GM19043 (cell line): ENCODE measurements around the gene UPK1A.
"Not testable (repeated sequence)": the region's sequence is repeated elsewhere in the genome, so short reads cannot be mapped to it uniquely, and the experiment has no call there.

Source experiments
- ATAC-seq: cut with Tn5 transposase; IDR thresholded peaks from one replicate; pipeline ENCODE4 v1.9.1; 2021; ENCODE audit warnings: low read depth; ENCODE audit not compliant: unreplicated experiment

UPK1A gene

GRCh38 chr19:35689836-35690235, 23.5 kb downstream of the UPK1A start:
- ATAC-seq, result no peak

- ATAC-seq, result not testable (repeated sequence)
Observed at GRCh38 chr19:35691106-35691505, 24.8 kb downstream of the UPK1A start.

- no peak for ATAC-seq
Observed at GRCh38 chr19:35692010-35692409, 25.7 kb downstream of the UPK1A start.

- no peak for ATAC-seq
Observed at GRCh38 chr19:35693422-35693821, 27.1 kb downstream of the UPK1A start.

DNA sequence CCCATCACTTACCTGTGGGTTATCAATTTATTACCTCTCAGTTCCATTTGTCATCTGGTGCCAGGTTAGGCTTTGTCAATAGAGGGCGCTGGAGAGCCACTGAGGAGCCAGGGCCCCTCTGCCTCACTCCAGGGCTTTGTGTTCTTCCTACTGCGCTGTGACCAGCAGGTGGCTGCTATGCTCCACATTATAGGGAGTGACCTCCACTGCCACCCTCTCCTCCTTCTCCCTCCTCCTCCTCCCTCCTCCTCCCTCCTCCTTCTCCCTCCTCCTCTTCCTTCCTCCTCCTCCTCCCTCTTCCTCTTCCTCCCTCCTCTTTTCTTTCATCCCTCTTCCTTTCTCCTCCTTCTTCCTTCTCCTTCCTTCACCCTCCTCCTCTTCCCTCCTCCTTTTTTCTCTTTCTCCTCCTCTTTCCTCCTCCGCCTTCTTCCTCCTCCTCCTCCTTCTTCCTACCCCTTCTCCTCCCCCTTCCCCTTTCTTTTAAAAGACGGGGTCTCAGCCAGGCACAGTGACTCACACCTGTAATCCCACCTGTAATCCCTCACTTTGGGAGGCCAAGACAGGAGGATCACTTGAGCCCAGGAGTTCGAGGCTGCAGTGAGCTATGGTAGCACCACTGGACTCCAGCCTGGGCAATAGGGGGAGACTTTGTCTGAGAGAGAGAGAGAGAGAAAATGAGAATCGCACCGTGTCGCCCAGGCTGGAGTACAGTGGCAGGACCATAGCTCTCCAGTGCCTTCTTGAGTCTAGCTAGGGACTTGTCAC, 27.7 kb downstream of the UPK1A start:
- peak; percentile 78 for ATAC-seq

- no peak for ATAC-seq
Observed at GRCh38 chr19:35695895-35696422, 29.6 kb downstream of the UPK1A start.

DNA sequence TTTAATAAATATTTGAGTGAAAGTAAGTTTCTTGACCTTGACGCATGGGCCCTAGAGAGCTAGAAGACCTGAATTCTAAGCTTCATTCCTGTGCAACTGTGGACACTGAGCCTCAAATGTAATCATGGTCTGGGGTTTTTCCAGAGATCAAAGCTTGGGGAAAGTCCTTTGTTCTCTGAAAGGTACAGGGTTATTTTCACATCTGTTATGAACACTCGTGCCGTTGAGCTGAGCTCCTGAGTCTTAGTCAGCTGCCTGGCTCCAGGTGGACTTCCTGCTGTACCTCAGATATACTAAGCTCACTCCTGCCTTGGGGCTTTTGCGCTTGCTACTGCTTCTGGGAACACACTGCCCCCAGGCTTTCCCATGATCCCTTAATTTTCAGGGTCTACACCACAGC, 30.5 kb downstream of the UPK1A start:
- ATAC-seq, result no peak

DNA sequence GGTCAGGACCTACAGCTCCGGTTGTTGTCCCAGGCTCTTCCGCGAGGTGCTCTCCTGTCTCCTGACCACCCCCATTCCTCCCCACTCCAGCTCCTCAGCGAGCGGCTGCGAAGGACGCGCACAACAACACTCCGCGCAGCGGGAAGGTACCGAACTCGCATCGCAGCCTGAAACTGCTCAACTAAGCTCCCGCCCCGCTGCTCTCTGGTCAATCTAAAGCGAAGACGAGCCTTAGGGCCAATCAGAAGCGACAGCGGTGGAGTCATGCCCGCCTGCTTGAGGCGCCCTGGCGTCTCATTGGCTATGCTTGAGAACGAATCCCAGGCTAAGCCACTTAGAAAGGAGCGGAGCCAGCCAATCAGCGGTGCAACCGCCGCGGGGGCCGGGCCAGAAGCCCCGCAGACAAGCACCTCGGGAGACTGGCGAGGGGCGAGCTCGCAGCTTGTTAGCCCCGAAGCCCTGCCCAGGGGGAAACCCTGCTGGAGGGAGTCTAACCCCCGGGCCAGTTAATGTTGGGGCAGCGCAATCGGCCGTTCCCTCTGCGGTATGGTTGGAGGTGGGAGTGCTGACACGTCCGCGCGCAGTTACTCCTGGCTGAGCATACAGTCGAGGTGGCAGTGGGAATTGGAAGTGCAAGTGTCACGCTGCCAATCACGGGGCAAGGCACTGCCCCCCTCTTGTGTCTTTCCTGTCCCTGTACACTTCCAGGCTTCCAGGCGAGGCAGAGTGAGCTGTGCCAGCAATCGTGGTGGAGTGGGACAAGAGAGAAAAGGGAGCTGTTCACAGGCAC, 36.1 kb downstream of the UPK1A start:
- peak; percentile 95 for ATAC-seq

DNA sequence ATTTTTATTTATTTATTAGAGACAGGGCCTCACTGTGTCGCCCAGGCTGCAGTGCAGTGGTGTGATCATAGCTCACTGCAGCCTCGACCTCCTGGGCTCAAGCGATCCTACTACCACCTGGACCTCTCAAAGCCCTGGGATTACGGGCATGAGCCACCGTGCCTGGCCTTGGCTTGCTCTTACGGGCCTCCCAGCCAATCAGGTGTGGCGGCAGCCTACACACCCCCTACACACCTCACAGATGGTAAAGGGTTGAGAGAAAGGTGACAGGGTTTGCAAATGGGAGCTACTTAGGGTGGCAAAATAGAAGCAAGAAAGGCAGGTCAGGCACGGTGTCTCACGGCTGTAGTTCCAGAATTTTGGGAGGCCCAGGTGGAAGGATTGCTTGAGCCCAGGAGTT, 37.0 kb downstream of the UPK1A start:
- ATAC-seq, result no peak

GRCh38 chr19:35704218-35704617, 37.9 kb downstream of the UPK1A start, which contains the start of gene ZBTB32:
Gene ZBTB32, plus strand, starts transcription at chr19:35704558. Its CDS starts 10,069 bp downstream, at chr19:35714627.
- no peak for ATAC-seq

GRCh38 chr19:35708391-35708790, 42.1 kb downstream of the UPK1A start:
- no peak for ATAC-seq

DNA sequence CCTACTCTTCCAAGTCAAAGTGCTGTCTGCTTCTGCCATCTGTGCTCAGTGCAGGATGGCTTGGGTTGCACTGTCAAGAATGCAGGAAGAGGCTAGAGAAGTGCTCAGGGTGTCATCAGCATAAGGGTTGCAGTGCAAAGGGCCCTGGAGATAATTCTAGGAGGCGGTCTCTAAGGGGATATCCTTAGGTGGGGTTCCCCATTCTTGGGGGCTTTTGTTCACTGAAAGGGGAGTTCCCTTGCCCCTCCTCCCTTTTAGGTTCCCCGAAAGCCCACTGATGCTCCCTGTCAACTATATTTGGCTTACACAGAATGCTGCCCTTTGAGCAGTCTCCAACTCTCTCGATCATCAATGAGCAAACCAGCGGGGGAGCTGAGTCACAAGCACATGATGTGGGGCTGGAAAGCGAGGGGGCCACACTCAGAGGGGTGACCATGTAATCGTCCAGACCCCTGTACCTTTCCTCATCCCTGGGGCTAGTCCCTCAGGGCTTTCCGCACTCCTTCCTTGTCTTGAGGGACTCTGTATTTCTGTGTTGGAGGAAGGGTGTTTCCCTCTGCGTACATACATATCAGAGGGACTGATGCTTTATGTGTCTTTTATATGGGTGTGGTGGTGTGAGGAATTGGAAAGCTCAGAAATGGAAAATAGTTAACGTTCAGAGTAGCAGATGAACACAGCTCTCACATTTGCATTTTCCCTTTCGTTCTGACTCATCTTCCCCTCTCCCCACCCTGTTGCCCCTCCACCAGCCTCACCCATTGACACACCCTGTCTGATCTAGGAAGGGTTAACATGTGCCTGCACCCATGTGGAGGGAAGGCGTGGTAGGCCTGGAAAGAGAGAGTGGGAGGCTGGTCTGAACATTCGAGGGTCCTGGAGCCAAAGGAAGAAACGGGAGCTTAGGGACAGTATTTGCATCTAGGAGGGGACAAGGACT, 44.7 kb downstream of the UPK1A start:
- ATAC-seq, result no peak

DNA sequence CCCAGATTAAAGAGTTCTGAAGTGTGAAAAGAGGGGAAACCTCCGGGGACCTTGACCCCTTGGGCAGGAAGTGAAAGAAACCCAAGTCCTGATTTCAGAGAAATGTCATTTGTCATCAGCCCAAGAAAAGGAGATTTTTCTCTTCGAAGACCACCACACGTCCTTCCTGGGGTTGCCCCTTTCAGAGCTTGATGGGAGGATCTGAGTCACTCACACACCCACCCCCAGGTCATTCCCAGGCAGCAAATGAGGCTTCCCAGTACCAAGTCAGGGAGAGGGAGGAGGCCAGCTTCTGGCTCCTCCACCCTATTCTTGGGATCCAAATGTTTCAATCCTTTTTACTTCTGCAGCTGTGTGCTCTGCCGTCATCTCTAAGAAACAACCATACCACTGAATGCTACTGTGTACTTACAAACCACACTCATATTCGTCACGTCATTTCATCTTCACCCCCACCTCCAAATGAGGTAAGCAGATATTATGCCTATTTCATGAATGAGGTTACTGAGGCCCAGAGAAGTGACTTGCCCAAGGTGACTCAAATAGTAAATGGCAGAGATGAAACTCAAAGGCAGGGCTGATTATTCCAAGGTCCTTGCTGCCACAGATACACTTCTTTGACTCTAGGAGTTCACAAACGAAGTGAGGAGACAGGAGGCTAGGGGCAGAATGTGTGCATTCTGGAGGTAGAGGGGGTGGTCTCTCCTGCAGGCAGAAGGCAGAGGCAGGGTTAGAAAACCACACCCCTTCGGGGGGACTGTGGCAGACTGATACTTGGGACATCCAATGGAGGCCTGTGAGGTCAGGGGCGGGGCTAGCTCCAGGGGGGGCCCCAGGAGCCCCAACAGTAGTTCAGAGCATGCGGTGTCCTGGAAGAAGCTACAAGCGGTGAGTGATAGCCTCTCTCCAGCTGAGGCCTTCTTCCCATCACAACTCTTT, 46.5 kb downstream of the UPK1A start:
- no peak for ATAC-seq

GRCh38 chr19:35713506-35713850, 47.2 kb downstream of the UPK1A start:
- no peak for ATAC-seq

GRCh38 chr19:35713904-35714495, 47.7 kb downstream of the UPK1A start:
- no peak for ATAC-seq

DNA sequence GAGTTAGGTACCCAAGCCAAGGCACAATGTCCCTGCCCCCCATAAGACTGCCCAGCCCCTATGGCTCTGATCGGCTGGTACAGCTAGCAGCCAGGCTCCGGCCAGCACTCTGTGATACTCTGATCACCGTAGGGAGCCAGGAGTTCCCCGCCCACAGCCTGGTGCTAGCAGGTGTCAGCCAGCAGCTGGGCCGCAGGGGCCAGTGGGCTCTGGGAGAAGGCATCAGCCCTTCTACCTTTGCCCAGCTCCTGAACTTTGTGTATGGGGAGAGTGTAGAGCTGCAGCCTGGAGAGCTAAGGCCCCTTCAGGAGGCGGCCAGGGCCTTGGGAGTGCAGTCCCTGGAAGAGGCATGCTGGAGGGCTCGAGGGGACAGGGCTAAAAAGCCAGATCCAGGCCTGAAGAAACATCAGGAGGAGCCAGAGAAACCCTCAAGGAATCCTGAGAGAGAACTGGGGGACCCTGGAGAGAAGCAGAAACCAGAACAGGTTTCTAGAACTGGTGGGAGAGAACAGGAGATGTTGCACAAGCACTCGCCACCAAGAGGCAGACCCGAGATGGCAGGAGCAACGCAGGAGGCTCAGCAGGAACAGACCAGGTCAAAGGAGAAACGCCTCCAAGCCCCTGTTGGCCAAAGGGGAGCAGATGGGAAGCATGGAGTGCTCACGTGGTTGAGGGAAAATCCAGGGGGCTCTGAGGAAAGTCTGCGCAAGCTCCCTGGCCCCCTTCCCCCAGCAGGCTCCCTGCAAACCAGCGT, 48.5 kb downstream of the UPK1A start:
- ATAC-seq, result no peak

DNA sequence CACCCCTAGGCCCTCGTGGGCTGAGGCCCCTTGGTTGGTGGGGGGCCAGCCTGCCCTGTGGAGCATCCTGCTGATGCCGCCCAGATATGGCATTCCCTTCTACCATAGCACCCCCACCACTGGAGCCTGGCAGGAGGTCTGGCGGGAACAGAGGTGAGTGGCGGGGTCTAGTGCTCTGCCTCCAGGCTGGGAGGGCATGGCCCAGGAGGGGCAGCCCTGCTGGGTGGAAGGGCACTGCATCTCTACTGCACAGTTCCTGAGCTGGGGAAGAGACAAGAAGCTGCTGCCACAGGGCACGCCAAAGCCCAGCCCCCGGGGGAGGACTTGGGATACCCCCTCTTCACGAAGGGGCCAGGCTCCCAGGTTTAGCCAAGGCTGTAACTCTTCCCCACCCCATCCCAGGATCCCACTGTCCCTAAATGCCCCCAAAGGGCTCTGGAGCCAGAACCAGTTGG, 49.1 kb downstream of the UPK1A start:
- no peak for ATAC-seq
